ENCODE data around the gene PTPRT. TPM values are rescaled to one million over a fixed set of nuclear protein-coding genes. Genes with fewer than 3 reads are reported as not detected.

Gene PTPRT
- total RNA-seq, 1 experiment from 2014 or later, result not detected

- TF ChIP-seq TCF7L2 (IDR thresholded peaks at IDR 0.05; ENCODE audit: low read depth, low read length), result no peak
- no peak for TF ChIP-seq CTCF (IDR thresholded peaks at IDR 0.05)
- no peak for TF ChIP-seq POLR2AphosphoS5 (IDR thresholded peaks at IDR 0.05; ENCODE audit: low read depth, low read length)
- no peak for TF ChIP-seq REST (IDR thresholded peaks at IDR 0.05; ENCODE audit: insufficient read depth in 1 of 2, low read depth in 2 of 2, low read length in 1 of 2)
- no peak for TF ChIP-seq SIN3A (IDR thresholded peaks at IDR 0.05; ENCODE audit: borderline replicate concordance, insufficient read depth, low read depth, low read length)
- CTCF ChIA-PET, result no interaction called here
- no TSS peak for BruUV-seq (replicated peaks)
These were observed 576.6 kb downstream of the PTPRT start for GRCh38 chr20:42613076-42613475.

GRCh38 chr20:42611889-42612837 is 577.5 kb downstream of the PTPRT start:
- Histone ChIP-seq H3K4me3 (ENCODE audit: low read depth in 2 of 2, low read length in 2 of 2) (no peak overlapping the region), H3K36me3 (ENCODE audit: control insufficient read depth, insufficient read depth, low read length) (no peaks in the 10 kb centered on the region), H3K4me1 (ENCODE audit: control insufficient read depth, insufficient read depth, low read length) (no peaks in the 10 kb centered on the region), H3K9me3 (ENCODE audit: control insufficient read depth, insufficient read depth, low read depth, low read length) (no peaks in the 10 kb centered on the region), H3K27ac (ENCODE audit: low read length) (no peak overlapping the region), H3K27me3 (ENCODE audit: control insufficient read depth, insufficient read depth, low read length) (no peaks in the 10 kb centered on the region)
- intact Hi-C loops (cut with micrococcal nuclease; ENCODE audit: unreplicated experiment), result no loop called here
- ChIA-PET CTCF (no interaction called here), POLR2A (no interaction called here)
- DNase-seq (ENCODE audit: low read depth, low spot score), result no peak
- BruUV-seq (replicated peaks), result no TSS peak
- in situ Hi-C loops (cut with HindIII; ENCODE audit: low pct_unique_long_range_greater_than_20kb, low sequenced_read_pairs), result no loop called here
- TF ChIP-seq TCF7L2 (IDR thresholded peaks at IDR 0.05; ENCODE audit: low read depth, low read length), result no peak
- TF ChIP-seq CTCF (IDR thresholded peaks at IDR 0.05), result no peak
- TF ChIP-seq REST (IDR thresholded peaks at IDR 0.05; ENCODE audit: insufficient read depth in 1 of 2, low read depth in 2 of 2, low read length in 1 of 2), result no peak
- no peak for ATAC-seq

More at GRCh38 chr20:42613076-42613475, 576.6 kb downstream of the PTPRT start:
- in situ Hi-C loops (cut with HindIII; ENCODE audit: low pct_unique_long_range_greater_than_20kb, low sequenced_read_pairs), result no loop called here
- Histone ChIP-seq H3K27me3 (ENCODE audit: control insufficient read depth, insufficient read depth, low read length) (no peaks in the 10 kb centered on the region), H3K4me3 (ENCODE audit: low read depth in 2 of 2, low read length in 2 of 2) (no peak overlapping the region), H3K27ac (ENCODE audit: low read length) (no peak overlapping the region), H3K4me1 (ENCODE audit: control insufficient read depth, insufficient read depth, low read length) (no peaks in the 10 kb centered on the region), H3K36me3 (ENCODE audit: control insufficient read depth, insufficient read depth, low read length) (no peaks in the 10 kb centered on the region), H3K9me3 (ENCODE audit: control insufficient read depth, insufficient read depth, low read depth, low read length) (no peaks in the 10 kb centered on the region)
- POLR2A ChIA-PET, result no interaction called here
- DNase-seq (ENCODE audit: low read depth, low spot score) (no peak), ATAC-seq (no peak)
- intact Hi-C loops (cut with micrococcal nuclease; ENCODE audit: unreplicated experiment), result no loop called here

Data from Panc1 (cell line).